Lower leg skin (tissue), 4 donors: ENCODE measurements around the gene SHROOM3. TPM values are rescaled to one million over a fixed set of nuclear protein-coding genes. Genes with fewer than 3 reads are reported as not detected.
A peak's percentile ranks its signal among the peaks of the same experiment; 100 is the strongest.
"Not testable (repeated sequence)": the region's sequence is repeated elsewhere in the genome, so short reads cannot be mapped to it uniquely, and the experiment has no call there.

Experiments
- DNase-seq, 2 donors: peaks; one replicate each; pipeline ENCODE4 v3.0.0-alpha.2; 2019; ENCODE audit warnings: low spot score in 2 of 2
- H3K4me3 ChIP-seq: fragments of 200-600 bp; sonication (generic); 2 replicates; pipeline ENCODE4 v1.5.1; 2017; ENCODE audit warnings: mild to moderate bottlenecking, low read depth; ENCODE audit not compliant: poor library complexity, severe bottlenecking
- POLR2A ChIP-seq, 2 donors: fragments of 450-650 bp; IDR thresholded peaks; one replicate each; pipeline ENCODE4 v1.6.1; 2016 to 2017; ENCODE audit warnings: antibody characterized with exemption in 2 of 2, mild to moderate bottlenecking in 1 of 2, moderate library complexity in 1 of 2
- WGBS, 2 donors: methylation state at CpG; one replicate each; pipeline ENCODE4 v1.1.5; 2018; 5-methylcytosine and 5-hydroxymethylcytosine counted together
- intact Hi-C: fragments of 100-400 bp; cut with DNase I; formaldehyde crosslinking; loops from one replicate; pipeline ENCODE4 v1.15.0; 2023; ENCODE audit warnings: low total_unique reads
- total RNA-seq, 4 donors: library from RNA; depleted of rRNA; stranded (reverse); fragments of >200 nt; gene quantifications; one replicate each; pipeline ENCODE4 v1.1.0, GENCODE V29; 2016
- TF ChIP-seq, protein P1 (sequence below), 3 donors: fragments of 450-650 bp; IDR thresholded peaks; one replicate each; pipeline ENCODE4 v1.5.1; 2016; ENCODE audit warnings: antibody characterized with exemption in 3 of 3, mild to moderate bottlenecking in 3 of 3, moderate library complexity in 2 of 3

SHROOM3 gene
- total RNA-seq, 4 donors from 2014 or later, result 37.7 to 88.8 (median 44.0) TPM

DNA sequence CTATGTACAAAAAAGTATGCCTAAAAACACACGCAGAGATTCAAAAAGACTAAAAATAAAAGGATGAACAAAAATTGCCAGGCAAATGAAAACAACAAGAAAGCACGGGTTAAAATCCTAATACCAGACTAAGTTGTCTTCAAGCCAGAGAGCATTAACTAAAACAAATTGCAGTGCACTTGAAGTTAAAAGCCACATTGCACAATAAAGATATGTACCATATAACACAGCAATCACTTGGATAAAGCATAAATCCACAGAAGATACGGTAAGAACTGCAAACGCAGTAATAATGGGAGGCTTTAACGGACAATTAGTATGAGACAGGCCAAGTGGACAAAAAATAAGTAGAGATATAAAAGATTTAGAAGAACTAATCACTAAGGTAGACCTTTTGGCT is 28.9 kb upstream of the SHROOM3 start:
- intact Hi-C loops, result no loop called here
- DNase-seq, result no peak
- 73 to 84% methylated on average over 5 of the region's 5 CpGs for WGBS, 2 donors
- no peak for TF ChIP-seq POLR2A (IDR thresholded peaks at IDR 0.05)
- TF ChIP-seq, protein P1, sequence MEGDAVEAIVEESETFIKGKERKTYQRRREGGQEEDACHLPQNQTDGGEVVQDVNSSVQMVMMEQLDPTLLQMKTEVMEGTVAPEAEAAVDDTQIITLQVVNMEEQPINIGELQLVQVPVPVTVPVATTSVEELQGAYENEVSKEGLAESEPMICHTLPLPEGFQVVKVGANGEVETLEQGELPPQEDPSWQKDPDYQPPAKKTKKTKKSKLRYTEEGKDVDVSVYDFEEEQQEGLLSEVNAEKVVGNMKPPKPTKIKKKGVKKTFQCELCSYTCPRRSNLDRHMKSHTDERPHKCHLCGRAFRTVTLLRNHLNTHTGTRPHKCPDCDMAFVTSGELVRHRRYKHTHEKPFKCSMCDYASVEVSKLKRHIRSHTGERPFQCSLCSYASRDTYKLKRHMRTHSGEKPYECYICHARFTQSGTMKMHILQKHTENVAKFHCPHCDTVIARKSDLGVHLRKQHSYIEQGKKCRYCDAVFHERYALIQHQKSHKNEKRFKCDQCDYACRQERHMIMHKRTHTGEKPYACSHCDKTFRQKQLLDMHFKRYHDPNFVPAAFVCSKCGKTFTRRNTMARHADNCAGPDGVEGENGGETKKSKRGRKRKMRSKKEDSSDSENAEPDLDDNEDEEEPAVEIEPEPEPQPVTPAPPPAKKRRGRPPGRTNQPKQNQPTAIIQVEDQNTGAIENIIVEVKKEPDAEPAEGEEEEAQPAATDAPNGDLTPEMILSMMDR (IDR thresholded peaks at IDR 0.05), result no peak
- H3K4me3 ChIP-seq, result no peak overlapping the region

DNA sequence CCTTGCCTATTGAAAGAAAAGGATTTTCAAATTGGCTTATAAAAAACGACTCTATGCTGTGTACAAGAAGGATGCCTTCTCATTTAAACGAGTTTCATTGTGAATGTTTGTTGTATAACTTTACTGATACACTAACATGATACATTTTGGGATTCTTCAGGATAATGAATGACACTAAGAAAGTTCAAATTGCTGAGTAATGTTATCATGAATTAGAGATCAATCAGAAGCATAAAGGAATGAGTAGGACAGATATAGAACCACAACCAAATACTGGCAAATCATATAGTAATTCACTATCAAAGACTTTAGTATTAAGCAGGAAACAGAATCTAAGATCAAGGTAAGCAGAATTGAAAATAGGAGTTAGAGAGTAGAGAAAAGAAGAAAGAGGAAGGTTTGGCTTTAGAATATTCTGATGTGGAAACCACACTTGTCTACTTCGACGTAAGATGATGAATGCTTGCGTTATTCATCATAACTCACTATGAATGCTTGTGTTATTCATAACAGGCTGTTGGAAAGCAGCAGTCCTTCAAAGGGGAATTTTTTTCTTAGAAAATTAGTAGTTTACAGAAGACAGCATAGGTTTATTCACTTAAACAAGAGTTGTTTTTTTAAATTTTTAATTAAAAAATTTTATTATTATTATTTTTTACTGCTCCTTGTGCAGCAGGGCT is 27.4 kb upstream of the SHROOM3 start:
- intact Hi-C loops, result no loop called here
- 54 to 57% methylated on average over 5 of the region's 5 CpGs for WGBS, 2 donors
- DNase-seq, result no peak
- TF ChIP-seq, protein P1 (IDR thresholded peaks at IDR 0.05), result no peak
- TF ChIP-seq POLR2A (IDR thresholded peaks at IDR 0.05), result no peak
- H3K4me3 ChIP-seq, result no peak overlapping the region

DNA sequence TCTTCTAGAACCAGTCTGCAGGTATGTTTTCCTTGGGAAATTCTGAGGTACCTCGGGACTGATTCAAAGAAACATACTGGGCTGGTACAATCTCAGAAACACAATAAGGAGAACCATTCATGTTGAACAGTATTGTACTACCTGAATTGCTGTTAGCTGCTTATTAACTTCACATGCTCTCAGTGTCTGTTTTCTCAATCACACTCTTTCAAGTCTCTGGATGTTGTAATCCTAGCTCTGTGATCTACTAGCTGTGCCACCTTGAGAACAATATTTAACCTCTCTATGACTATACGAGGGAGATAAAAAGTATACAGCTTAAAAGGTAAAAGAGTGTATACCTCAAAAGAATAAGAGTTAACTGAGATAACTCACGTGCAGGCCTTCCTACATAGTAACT is 24.4 kb upstream of the SHROOM3 start:
- WGBS, 2 donors, result 86 to 92% methylated on average over 3 of the region's 3 CpGs
- intact Hi-C loops, result no loop called here

DNA sequence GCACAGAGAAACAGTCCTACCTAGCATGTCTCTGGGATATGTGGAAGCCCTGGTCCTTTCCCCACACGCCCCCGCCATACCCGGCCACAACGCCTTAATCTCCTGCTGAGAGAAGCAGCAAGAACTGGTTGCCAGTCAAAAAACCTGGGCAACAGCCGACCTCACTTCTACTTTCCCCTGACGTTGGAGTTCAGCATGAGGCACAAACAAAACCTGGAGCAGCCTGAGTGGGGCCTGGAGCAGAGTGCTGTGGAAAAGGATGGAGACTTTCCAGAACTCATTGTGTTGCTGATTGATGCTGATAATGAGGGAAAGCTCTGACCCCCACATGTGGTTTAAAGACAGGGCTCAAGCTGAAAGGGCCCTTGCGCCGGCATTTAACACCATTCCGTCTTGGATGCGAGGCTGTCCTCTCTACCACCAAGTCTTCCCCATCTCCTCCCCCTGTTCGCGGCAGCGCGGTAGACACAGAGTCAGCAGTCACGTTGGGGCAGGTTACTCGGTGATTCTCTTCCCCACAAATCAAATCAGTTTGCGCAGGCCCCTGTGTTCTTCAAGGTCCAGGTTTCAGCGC is 14.8 kb upstream of the SHROOM3 start:
- no peak for TF ChIP-seq POLR2A (IDR thresholded peaks at IDR 0.05)
- TF ChIP-seq, protein P1 (IDR thresholded peaks at IDR 0.05), result no peak
- no peak for DNase-seq
- 44 to 65% methylated on average over 18 of the region's 18 CpGs for WGBS, 2 donors
- intact Hi-C loops, result no loop called here
- no peak overlapping the region for H3K4me3 ChIP-seq

More for the DNA sequence above, 24.4 kb upstream of the SHROOM3 start:
- no peak for DNase-seq
- TF ChIP-seq, protein P1 (IDR thresholded peaks at IDR 0.05), result no peak
- no peak for TF ChIP-seq POLR2A (IDR thresholded peaks at IDR 0.05)
- H3K4me3 ChIP-seq, result no peak overlapping the region

DNA sequence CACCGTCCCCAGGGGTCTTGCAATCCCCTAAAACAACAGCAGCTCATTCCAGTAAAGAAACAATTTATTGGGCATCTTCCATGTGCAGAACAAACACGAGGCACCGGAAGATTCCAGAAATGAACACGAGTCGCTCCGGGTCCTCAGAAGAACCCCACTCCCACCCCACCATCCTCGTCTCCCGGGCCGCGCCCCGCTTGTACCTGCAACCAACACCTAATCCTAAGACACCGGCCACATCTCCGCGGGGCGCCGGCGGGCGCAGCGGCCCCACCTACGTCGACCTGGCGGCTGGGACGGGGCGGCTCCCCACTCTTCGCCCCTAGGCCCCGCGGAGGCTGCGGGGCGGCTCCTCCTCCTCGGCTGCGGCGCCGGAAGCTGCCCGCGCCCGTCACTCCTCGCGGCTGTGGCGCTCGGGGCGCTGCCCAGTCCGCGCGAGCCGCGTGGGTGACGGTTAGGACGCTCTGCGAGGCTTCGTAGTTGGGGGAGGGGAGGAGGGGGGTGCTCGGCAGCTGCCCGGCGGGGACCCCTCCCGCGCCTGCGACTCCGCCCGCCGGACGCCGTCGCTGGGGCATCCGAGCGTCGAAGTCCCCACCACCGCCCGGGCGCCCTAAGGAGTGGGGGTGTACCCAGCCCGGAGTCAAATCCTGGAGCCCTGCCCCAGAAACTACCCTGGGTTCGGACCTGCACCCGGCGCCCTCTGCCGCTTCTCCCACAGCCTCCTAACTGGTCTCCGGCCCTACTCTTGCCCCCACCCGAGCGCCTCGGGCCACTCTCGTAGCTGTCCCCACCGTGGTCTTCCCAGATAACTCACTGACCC is 14.1 kb upstream of the SHROOM3 start, which contains the start of gene CCDC158:
Gene CCDC158, minus strand, starts transcription at position 380 of the 820 bp plus-strand sequence. CDS start 17,934 bp downstream, outside the sequence.
- intact Hi-C loops, result no loop called here
- DNase-seq, result no peak

DNA sequence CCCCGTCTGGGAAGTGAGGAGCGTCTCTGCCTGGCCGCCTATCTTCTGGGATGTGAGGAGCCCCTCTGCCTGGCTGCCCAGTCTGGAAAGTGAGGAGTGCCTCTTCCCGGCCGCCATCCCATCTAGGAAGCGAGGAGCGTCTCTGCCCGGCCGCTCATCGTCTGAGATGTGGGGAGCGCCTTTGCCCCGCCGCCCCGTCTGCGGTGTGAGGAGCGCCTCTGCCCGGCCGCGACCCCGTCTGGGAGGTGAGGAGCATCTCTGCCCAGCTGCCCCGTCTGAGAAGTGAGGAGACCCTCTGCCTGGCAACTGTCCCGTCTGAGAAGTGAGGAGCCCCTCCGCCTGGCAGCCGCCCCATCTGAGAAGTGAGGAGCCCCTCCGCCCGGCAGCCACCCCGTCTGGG is 11.9 kb upstream of the SHROOM3 start:
- DNase-seq, H3K4me3 ChIP-seq, intact Hi-C loops: not testable (repeated sequence)
- WGBS, 2 donors, result 91% methylated on average over 13 of the region's 27 CpGs; no CpG with 5 or more reads in 1 of the 2 donors

More for the DNA sequence above, 14.1 kb upstream of the SHROOM3 start, which contains the start of gene CCDC158:
- TF ChIP-seq POLR2A (IDR thresholded peaks at IDR 0.05), result no peak
- TF ChIP-seq, protein P1 (IDR thresholded peaks at IDR 0.05), result no peak
- 8 to 11% methylated on average over 43 to 54 of the region's 79 CpGs for WGBS, 2 donors
- peak within 1 kb of the TSS; percentile 27 for H3K4me3 ChIP-seq
